ENCODE data around the gene NRDE2. TPM values are rescaled to one million over a fixed set of nuclear protein-coding genes. Genes with fewer than 3 reads are reported as not detected.
"Not testable (repeated sequence)": the region's sequence is repeated elsewhere in the genome, so short reads cannot be mapped to it uniquely, and the experiment has no call there.

Gene NRDE2
- total RNA-seq, 1 donor from 2014 or later, result 20.2 TPM

DNA sequence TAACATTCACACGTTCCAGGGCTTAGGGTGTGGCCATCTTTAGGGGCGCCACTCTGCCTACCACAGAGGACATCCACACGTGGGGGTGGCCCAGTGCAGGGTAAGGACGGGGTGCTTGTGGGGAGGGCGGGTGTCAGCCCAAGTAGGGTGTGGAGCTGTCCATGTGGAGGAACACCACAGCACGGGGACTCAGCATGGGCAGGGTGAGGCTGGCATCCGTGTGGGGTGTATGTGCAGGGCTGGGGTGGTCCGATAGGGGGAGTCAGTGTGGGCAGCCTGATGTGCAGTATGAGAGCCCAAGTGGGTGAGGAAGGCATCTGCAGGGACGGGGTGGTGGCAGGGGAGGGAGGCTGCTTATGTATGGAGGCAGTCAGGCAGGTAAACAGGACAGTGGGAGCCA, 57.7 kb downstream of the NRDE2 start:
- intact Hi-C loops (cut with micrococcal nuclease), result no loop called here

DNA sequence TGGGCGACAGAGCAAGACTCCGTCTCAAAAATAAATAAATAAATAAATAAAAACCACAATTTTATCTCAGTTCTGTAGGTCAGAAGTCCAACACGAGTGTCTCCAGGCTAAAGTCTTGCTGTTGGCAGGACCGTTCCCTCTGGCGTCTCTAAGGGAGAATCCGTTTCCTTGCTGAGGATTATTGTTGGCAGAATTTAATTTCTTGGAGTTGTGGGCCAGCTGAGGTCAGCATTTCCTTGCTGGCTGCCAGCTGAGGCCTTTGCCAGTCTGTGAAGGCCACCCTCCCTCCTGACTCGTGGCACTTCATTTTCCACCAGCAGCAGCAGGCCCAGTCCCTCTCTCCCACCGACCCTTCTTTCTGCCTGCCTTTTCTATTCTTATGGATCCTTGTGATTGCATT, 58.2 kb downstream of the NRDE2 start:
- intact Hi-C loops (cut with micrococcal nuclease), result no loop called here

DNA sequence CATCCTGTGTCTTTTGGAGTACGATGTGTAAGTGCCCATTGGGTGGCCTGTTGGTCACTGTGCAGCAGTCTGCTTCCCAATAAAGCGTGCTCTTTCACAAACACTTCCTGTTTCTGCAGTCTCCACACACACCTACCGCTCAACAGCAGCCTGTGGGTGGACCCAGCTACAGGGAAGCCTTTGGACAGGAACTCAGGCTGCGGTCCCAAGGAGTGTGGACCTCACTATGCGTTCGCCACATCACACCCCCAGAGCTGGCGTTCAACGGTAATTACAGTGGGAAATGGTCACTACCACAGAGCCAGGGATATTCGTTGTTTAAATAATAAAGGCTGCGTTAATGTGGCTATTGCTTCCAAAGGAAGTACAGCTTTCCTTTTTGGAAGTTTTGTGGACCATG, 59.2 kb downstream of the NRDE2 start:
- intact Hi-C loops (cut with micrococcal nuclease), result no loop called here

DNA sequence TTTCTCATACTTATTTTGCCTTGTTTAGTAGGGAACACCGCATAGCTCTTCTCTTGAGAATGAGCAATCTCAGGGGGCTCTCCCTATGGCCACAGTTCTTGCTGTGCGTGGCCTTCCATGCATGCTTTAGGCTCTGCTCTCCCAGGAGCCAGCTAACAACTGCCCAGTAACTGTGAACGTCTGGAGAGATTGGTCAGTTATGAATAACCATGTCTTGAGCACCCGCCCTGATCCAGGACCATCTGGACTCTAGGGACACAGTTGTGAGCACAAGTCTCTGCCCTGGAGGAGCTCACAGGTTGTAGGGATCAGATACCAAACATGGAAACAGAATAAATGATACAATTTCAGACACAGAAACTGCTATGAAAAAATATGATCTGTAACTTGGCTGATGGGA, 63.3 kb downstream of the NRDE2 start:
- intact Hi-C loops (cut with micrococcal nuclease), result no loop called here

DNA sequence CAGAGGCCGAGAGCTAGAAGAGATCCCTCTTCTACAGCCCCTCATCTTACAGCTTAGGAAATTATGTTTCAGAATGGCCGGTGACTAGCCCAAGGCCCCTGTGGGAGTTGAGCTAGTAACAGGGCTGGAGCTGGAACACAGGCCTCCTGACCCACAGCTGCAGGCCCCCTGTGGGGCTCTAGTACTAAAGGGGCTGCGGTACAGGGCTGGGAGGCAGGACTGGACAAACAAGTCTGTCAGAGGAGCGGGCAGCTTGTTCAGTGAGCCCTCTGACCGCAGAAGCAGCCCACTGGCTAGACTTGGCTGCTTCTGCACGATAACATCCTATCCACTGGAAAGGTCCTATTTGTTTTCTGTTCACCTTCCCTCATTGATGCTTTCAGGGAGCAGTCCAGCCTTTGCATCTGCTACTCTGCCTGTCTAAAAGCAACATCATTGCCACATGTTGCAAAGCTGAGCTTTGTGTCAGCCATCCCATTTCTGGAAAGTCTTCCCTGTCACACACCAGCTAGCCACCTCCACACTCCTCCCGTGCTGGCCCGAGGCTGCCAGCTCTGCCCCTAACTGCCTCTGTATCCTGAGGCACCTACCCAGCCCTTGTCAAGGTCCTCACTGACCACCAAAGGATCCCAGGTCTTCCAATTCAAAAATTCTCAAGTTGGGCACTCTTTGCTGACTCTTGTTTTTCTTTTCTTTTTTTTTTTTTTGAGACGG, 65.1 kb downstream of the NRDE2 start:
- intact Hi-C loops (cut with micrococcal nuclease), result no loop called here

DNA sequence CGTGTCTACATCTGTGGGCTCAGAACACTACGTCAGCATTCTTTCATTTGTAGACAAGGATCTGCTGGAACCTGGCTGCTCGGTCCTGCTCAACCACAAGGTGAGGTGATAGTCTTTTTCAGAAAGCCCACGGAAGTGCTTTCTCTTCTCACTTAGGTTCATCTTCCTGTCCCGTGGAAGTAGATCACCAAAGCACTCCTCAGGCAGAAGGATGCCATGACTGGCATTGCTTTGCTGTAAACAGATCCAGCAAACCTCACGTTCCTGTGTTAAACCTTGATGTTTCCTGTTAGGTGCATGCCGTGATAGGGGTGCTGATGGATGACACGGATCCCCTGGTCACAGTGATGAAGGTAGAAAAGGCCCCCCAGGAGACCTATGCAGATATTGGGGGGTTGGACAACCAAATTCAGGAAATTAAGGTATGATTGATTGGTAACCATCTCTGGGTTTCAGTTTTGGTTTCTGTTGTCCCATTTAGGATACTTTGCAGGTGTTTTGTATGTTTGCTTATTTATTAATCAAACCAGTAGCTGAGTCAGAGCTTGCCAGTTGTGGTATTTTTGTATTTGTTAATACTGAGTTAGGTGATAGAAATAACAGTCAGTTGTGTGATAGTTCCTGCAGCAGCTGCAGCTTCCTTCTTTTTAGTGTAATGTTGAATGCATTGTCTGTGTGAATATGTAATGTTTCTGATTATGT, 67.8 kb downstream of the NRDE2 start:
- intact Hi-C loops (cut with micrococcal nuclease), result no loop called here

DNA sequence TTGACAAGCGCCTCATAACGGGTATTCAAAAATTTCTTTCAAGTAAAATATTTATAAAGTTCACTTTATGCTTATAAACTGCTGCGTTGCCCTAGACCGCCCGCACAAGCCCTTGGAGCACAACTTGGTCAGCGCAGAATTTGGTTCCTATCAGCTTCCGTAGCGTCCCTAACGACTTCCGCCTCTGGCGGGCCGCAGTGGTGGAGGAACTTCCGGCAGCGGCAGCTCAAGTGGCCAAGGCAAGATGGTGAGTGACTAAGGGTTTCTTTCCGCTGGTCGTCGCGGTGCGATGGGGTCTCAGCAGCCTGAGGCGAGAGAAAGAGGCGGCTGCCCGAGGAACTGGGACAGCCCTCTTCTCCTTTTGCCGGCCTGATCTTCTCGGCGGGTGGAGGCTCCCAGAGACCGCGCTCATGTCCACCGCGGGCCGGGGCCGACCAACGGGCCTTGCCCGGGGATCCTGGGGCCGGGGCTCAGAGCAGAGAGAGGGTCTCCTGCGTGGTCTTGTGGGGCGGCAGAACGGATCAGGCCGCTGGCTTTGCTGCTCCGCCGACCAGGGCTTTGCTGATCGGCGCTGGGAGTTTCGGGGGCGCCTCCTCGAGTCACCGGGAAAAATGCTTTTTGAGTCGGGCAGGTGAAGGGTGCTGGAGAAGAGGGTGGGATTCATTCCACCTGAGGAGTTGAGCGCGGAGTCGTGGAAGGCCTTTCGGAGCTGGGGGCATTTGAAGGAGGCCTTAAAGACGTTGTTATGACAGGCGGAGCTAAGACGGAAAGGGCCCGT, 75.2 kb downstream of the NRDE2 start, which contains the start of gene PSMC1:
TSS of gene PSMC1 (plus strand) at position 200 of the 778 bp plus-strand sequence. CDS start at position 245, 45 bp downstream.
- intact Hi-C loops (cut with micrococcal nuclease), result loop anchor here (1.0 to 5.0 kb wide), 11 partner anchors 22 to 1694 kb away; partner anchors contain the start of genes FOXN3, TDP1, TTC8 and ZC3H14

DNA sequence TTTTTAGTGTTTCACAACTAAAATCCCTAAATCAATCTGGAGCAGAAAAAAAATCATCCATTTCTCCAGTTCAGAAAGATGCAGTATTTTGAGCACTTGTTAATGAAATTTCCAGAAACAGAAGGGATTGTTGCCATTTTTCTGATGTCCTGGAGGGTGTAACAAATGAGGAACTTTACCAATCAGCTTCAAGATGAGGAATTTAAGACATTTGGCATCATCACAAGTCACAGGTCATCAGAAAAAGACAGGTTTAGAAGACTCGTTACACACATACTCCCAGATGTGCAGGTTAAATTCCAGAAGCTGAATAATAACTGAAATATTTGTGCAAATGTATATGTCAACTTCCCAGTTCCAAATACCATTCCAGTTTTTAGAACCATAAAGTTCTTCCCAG, 75.9 kb downstream of the NRDE2 start:
- intact Hi-C loops (cut with micrococcal nuclease), result loop anchor here (1.0 to 5.0 kb wide), 11 partner anchors 21 to 1694 kb away; partner anchors contain the start of genes FOXN3, TDP1, TTC8 and ZC3H14

DNA sequence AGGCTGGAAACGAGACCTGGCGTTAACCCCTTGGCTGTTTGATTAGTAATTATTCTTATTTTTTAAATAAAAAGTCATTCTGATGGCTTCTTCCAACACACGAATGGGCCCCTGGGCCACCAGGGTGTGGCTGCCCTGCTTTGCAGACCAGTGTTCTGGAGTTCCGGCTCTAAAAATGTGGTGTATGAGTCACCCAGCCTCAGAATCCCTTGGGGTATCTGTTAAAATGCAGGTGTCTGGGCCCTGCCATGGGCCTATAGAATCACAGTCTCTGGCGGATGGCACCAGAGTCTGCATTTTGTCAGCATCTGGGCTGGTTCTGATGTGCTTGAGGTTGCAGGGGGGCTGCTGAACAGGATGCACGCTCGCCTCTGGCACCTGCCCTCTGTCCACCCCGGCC, 77.9 kb downstream of the NRDE2 start:
- intact Hi-C loops (cut with micrococcal nuclease), result no loop called here

DNA sequence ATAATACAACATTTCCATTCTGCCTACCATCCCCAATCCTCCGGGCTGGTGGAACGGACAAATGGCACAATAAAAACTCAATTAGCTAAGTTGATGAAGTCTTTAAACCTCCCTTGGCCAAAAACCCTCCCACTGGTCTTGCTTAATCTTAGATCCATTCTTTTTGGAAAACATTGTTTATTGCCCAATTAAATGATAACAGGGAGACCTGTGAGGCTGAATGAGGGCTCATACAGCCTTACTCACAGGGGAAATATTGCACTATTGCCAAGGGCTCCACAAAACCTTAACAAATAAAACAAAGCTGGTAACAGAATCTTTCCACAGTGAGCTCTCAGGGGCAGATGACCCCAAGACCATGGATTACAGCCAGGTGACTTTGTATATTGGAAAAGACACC, 83.1 kb downstream of the NRDE2 start:
- intact Hi-C loops (cut with micrococcal nuclease), result no loop called here

DNA sequence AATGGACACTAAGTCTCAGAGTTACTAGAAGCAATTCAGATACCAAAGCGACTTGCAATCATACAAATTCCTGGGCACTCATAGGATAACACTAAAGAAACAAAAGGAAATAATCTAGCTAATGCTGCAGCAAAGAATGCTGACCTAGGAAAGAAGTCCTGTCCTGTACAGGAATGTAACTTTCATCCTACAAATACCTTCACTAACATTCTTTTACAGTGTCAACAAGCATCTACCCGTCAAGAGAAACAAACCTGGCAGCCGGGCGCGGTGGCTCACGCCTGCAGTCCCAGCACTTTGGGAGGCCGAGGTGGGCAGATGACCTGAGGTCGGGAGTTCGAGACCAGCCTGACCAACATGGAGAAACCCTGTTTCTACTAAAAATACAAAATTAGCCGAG, 84.3 kb downstream of the NRDE2 start:
- intact Hi-C loops (cut with micrococcal nuclease), result not testable (repeated sequence)

DNA sequence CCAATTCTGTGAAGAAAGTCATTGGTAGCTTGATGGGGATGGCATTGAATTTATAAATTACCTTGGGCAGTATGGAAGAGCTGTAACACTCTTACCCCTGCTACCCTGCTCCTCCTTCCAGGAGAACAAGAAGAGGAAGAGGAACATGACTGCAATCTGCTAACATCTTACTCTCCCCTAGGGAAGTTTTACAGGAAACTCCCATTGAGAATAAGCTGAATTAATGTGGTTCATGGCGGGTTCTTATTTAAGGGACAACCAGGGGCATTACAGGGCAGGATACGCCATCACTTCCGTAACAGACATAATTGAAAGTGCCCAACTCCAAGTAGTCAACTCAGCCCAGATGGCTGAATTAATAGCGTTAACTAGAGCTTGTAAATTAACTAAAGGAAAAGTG, 84.8 kb downstream of the NRDE2 start:
- intact Hi-C loops (cut with micrococcal nuclease), result no loop called here

DNA sequence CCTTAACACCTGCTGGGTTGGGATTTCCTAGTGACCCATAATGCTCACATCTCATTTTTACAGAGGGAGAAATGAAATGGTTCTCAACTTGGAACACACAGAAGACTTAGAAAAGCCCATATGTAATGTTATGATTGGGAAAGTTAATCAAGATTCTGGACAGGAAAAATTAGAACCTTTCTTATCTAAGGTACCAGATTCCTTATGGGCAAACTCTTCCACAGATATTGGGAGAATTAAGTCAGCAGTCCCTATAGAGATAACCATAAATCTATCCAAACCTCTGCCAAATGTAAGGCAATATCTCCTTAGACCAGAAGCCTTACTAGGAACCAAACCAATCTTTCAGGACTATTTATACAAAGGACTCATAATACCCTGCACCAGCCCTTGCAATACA, 89.3 kb downstream of the NRDE2 start:
- intact Hi-C loops (cut with micrococcal nuclease), result no loop called here

DNA sequence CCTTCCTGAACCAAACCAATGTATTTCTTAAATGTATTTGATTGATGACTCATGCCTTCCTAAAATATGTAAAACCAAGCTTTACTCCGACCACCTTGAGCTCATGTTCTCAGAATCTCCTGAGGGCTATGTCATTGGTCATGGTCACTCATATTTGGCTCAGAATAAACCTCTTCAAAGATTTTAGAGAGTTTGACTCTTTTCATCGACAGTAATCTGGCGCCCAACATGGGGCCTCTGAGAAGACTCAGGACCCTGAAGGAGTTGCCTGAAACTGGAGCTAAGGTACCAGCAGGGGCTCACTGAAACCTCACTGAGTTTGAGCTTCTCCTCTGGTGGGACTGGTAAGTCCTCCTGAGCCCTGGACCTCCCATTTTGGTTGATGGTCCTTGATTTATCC, 92.6 kb downstream of the NRDE2 start:
- intact Hi-C loops (cut with micrococcal nuclease), result loop anchor here (5.0 kb wide), 2 partner anchors 912 to 1212 kb away; no protein-coding TSS in a partner anchor

DNA sequence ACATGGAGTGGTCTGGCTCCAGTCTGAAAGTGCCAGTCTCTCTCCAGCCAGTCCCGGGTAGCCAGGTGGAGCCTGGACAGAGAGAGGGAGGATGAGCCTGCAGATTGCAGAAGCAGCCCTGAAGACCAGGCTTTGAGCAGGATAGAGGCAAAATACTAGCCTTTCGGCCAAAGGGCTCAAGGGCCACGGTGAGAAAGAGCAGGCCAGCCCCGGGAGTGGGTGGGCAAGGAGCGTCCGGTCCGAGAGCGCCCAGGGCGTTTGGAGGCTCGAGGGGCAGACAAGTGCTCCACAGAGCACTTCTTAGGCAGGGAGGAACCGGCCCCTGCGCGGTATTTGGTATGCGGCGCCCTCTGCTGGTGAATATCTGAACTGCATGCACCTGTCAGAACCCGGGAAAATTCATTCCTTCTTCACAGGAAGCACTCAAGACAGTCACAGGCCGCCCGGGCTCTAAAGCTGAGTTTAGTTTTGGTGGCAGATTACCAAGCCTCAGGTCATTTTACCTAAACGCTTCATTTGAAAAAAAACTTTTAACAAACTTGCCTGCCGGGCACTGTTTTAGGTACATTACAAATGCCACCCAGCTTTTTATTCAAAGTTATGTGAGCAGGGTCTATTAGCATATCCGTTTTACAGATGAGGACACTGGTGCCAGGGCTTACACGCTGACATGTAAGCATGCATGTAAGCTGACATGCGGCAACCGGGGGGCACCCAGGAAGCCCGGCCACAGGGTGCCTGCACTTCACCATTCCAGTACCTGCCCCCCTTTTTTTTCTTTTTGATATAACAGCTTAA, 96.4 kb downstream of the NRDE2 start:
- intact Hi-C loops (cut with micrococcal nuclease), result loop anchor here (1.0 to 5.0 kb wide), 7 partner anchors 21 to 1208 kb away; partner anchors contain the start of genes EFCAB11 and PSMC1

DNA sequence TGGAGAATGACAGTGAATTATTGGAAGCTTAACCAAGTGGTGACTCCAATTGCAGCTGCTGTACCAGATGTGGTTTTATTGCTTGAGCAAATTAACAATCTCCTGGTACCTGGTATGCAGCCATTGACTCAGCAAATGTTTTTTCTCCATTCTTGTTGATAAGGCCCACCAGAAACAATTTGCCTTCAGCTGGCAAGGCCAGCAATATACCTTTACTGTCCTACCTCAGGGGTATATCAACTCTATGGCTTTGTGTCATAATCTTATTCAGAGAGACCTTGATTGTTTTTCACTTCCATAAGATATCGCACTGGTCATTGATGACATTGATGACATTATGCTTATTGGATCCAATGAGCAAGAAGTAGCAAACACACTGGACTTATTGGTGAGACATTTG, 101.8 kb downstream of the NRDE2 start:
- intact Hi-C loops (cut with micrococcal nuclease), result not testable (repeated sequence)

DNA sequence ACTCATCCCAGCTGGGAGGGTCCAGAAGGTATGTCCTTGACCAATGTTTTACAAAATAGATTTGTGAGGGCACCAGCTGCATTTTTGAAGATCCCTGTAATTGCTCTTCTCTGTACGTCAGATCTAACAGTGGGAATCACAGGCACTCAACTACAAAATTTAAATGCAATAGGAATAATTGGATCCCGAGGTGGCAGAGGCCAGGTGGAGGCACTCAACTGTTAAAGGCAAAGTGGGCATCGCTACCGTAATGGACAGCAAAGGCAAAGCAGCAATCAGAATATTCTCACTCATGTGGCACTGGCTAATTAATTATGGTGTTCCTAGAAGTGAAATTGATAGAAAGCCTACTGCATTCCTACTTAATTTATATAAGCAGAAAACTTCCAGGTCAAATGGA, 103.3 kb downstream of the NRDE2 start:
- intact Hi-C loops (cut with micrococcal nuclease), result no loop called here

Data from T-helper 1 cell treated with Interleukin-12 subunit alpha and Interleukin-12 subunit beta and Interleukin-4 antibody, amounts not matched to agents 30 ng/mL and 1 ng/mL, for 36 hours (primary cell).